ENCODE results near the gene PCSK4. TPM values are rescaled to one million over a fixed set of nuclear protein-coding genes. Genes with fewer than 3 reads are reported as not detected.

The PCSK4 gene
- total and polyA plus RNA-seq, 2 of the 4 experiments (the other 2 are of a cell fraction), result 0.72 to 1.7 TPM

- no peak overlapping the region for H3K56ac ChIP-seq (ENCODE audit: extremely low read depth, insufficient read depth, low read length)
- no peak overlapping the region for H4K5ac ChIP-seq (ENCODE audit: low read depth, low read length)
- H2AK5ac ChIP-seq (ENCODE audit: low read depth, low read length), result no peak overlapping the region
- no peaks in the 10 kb centered on the region for H3K9me1 ChIP-seq (ENCODE audit: insufficient read depth, low read length)
- no peak overlapping the region for H3K14ac ChIP-seq (replicated peaks; ENCODE audit: low read depth, low read length)
- no peak overlapping the region for H3K4me3 ChIP-seq (ENCODE audit: insufficient read depth, low read depth, low read length)
- 74% methylated on average over 17 of the region's 40 CpGs; no CpG with 5 or more reads in 1 of the 2 experiments for WGBS, 2 experiments (ENCODE audit: extremely low coverage in 2 of 2, insufficient read length in 1 of 2)
- ATAC-seq (ENCODE audit: low read depth) (no peak), DNase-seq (no peak)
- no peak overlapping the region for H4K91ac ChIP-seq (ENCODE audit: insufficient read depth, low read depth, low read length)
- H3K9me3 ChIP-seq (ENCODE audit: control insufficient read depth, insufficient read depth, low read length), result no peaks in the 10 kb centered on the region
- H3K27ac ChIP-seq (ENCODE audit: insufficient read depth, low read length), result no peak overlapping the region
- BruUV-seq (replicated peaks), result no TSS peak
- H3K23ac ChIP-seq (ENCODE audit: low read depth, low read length), result no peak overlapping the region
- H3K4ac ChIP-seq (ENCODE audit: low read depth, low read length), result no peak overlapping the region
- H3K27me3 ChIP-seq (ENCODE audit: control insufficient read depth, insufficient read depth, low read length), result peaks cover 13% of the 10 kb centered on the region; the same call in 1 of the 2 replicates
- in situ Hi-C loops (cut with MboI; ENCODE audit: low sequenced_read_pairs) (no loop called here), dilution Hi-C loops (cut with HindIII; ENCODE audit: low sequenced_read_pairs, unreplicated experiment) (no loop called here), intact Hi-C loops (cut with micrococcal nuclease) (no loop called here)
- no peak overlapping the region for H2AK9ac ChIP-seq (replicated peaks; ENCODE audit: low read depth, low read length, poor library complexity)
- H2BK15ac ChIP-seq (ENCODE audit: low read depth, low read length), result no peak overlapping the region
- TF ChIP-seq BHLHE40 (IDR thresholded peaks at IDR 0.05; ENCODE audit: low read depth, low read length) (no peak), RFX5 (IDR thresholded peaks at IDR 0.05; ENCODE audit: low read depth, low read length) (no peak), MAFK (IDR thresholded peaks at IDR 0.05; ENCODE audit: low read depth, low read length) (no peak), MAZ (IDR thresholded peaks at IDR 0.05; ENCODE audit: borderline replicate concordance, low read depth, low read length) (no peak), MXI1 (IDR thresholded peaks at IDR 0.05; ENCODE audit: borderline replicate concordance, low read depth, low read length) (no peak), RCOR1 (IDR thresholded peaks at IDR 0.05; ENCODE audit: insufficient replicate concordance, low read length) (no peak), CHD1 (IDR thresholded peaks at IDR 0.05; ENCODE audit: low read depth, low read length) (no peak)
- TF ChIP-seq, protein P1, sequence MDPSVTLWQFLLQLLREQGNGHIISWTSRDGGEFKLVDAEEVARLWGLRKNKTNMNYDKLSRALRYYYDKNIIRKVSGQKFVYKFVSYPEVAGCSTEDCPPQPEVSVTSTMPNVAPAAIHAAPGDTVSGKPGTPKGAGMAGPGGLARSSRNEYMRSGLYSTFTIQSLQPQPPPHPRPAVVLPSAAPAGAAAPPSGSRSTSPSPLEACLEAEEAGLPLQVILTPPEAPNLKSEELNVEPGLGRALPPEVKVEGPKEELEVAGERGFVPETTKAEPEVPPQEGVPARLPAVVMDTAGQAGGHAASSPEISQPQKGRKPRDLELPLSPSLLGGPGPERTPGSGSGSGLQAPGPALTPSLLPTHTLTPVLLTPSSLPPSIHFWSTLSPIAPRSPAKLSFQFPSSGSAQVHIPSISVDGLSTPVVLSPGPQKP (IDR thresholded peaks at IDR 0.05; ENCODE audit: borderline replicate concordance, low read depth, low read length), result no peak
- TF ChIP-seq, protein P2, sequence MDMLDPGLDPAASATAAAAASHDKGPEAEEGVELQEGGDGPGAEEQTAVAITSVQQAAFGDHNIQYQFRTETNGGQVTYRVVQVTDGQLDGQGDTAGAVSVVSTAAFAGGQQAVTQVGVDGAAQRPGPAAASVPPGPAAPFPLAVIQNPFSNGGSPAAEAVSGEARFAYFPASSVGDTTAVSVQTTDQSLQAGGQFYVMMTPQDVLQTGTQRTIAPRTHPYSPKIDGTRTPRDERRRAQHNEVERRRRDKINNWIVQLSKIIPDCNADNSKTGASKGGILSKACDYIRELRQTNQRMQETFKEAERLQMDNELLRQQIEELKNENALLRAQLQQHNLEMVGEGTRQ (IDR thresholded peaks at IDR 0.05; ENCODE audit: low read depth, low read length), result no peak
- TF ChIP-seq, protein P3, sequence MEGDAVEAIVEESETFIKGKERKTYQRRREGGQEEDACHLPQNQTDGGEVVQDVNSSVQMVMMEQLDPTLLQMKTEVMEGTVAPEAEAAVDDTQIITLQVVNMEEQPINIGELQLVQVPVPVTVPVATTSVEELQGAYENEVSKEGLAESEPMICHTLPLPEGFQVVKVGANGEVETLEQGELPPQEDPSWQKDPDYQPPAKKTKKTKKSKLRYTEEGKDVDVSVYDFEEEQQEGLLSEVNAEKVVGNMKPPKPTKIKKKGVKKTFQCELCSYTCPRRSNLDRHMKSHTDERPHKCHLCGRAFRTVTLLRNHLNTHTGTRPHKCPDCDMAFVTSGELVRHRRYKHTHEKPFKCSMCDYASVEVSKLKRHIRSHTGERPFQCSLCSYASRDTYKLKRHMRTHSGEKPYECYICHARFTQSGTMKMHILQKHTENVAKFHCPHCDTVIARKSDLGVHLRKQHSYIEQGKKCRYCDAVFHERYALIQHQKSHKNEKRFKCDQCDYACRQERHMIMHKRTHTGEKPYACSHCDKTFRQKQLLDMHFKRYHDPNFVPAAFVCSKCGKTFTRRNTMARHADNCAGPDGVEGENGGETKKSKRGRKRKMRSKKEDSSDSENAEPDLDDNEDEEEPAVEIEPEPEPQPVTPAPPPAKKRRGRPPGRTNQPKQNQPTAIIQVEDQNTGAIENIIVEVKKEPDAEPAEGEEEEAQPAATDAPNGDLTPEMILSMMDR (conservative IDR thresholded peaks at IDR 0.05; ENCODE audit: low read depth, low read length), result no peak
- ChIA-PET POLR2A (ENCODE audit: unreplicated experiment) (no interaction called here), CTCF (no interaction called here)
- H2BK120ac ChIP-seq (ENCODE audit: low read depth, low read length), result no peak overlapping the region
- H2AFZ ChIP-seq (replicated peaks; ENCODE audit: low read length, poor library complexity), result no peak overlapping the region
- no peak overlapping the region for H2BK20ac ChIP-seq (ENCODE audit: low read depth, low read length)
- no peak overlapping the region for H4K8ac ChIP-seq (ENCODE audit: low read depth in 2 of 2, low read length in 2 of 2)
- H3K4me1 ChIP-seq (ENCODE audit: control insufficient read depth, insufficient read depth, low read length), result peaks cover 5% of the 10 kb centered on the region
- no peak overlapping the region for H3K18ac ChIP-seq (ENCODE audit: low read depth, low read length)
- no peaks in the 10 kb centered on the region for H4K20me1 ChIP-seq (ENCODE audit: insufficient read depth, low read length)
- no peak overlapping the region for H3K9ac ChIP-seq (ENCODE audit: low read depth, low read length)
- H3K4me2 ChIP-seq (ENCODE audit: low read depth, low read length), result no peak overlapping the region
- H2BK5ac ChIP-seq (ENCODE audit: low read depth, low read length, poor library complexity, severe bottlenecking), result no peak overlapping the region
- no peaks in the 10 kb centered on the region for H3K36me3 ChIP-seq (ENCODE audit: control insufficient read depth, insufficient read depth, low read length)
- H3K79me1 ChIP-seq (ENCODE audit: low read depth in 1 of 2, low read length in 2 of 2), result no peaks in the 10 kb centered on the region
These were observed 5.9 kb upstream of the PCSK4 start for GRCh38 chr19:1495799-1496713.

Measured in IMR-90 (cell line).